Epithelial cell of prostate (primary cell): ENCODE data around the gene AMPD2.

ENCODE experiments used
- DNase-seq: peaks from one replicate; pipeline ENCODE4 v3.0.0-alpha.2; 2011; ENCODE audit warnings: low read depth, low spot score
- H3K27ac ChIP-seq: fragments of 450-650 bp; 2 replicates; pipeline ENCODE4 v1.5.1; 2017; ENCODE audit warnings: mild to moderate bottlenecking

AMPD2 gene

GRCh38 chr1:109615879-109616278 is 3.8 kb upstream of the AMPD2 start:
- DNase-seq = no peak
- no peak overlapping the region for H3K27ac ChIP-seq

DNA sequence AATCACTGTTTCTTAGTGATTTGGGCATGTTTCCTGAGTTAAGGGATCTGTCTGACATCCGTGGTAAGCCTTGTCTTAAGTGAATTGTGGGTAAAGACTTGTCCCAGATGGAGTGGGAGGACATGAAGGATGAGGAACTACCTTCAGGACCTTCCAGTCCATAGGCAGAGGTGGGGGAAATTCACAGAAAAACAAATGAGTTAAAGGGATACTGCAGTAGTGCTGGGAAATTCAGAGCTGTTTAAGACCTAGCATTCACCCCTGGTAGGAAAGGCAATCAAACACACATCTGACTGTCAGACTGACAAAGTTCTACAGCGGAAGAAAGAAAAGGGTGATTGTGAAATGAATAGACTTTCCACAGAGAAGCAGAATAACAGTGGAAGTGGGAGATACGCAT is 3.2 kb upstream of the AMPD2 start:
- DNase-seq = no peak
- no peak overlapping the region for H3K27ac ChIP-seq

- peak overlapping the region; percentile 44 for H3K27ac ChIP-seq
- DNase-seq = peak; percentile 52
Observed at GRCh38 chr1:109617291-109617801, 2.3 kb upstream of the AMPD2 start.

GRCh38 chr1:109618661-109619575 is 719 bp upstream of the AMPD2 start:
- no peak for DNase-seq
- H3K27ac ChIP-seq = peak overlapping the region; percentile 65

GRCh38 chr1:109620401-109620791 is 759 bp downstream of the AMPD2 start:
- H3K27ac ChIP-seq = peak overlapping the region; percentile 65
- DNase-seq = no peak

GRCh38 chr1:109620841-109621286 is 1.2 kb downstream of the AMPD2 start:
- DNase-seq = no peak

DNA sequence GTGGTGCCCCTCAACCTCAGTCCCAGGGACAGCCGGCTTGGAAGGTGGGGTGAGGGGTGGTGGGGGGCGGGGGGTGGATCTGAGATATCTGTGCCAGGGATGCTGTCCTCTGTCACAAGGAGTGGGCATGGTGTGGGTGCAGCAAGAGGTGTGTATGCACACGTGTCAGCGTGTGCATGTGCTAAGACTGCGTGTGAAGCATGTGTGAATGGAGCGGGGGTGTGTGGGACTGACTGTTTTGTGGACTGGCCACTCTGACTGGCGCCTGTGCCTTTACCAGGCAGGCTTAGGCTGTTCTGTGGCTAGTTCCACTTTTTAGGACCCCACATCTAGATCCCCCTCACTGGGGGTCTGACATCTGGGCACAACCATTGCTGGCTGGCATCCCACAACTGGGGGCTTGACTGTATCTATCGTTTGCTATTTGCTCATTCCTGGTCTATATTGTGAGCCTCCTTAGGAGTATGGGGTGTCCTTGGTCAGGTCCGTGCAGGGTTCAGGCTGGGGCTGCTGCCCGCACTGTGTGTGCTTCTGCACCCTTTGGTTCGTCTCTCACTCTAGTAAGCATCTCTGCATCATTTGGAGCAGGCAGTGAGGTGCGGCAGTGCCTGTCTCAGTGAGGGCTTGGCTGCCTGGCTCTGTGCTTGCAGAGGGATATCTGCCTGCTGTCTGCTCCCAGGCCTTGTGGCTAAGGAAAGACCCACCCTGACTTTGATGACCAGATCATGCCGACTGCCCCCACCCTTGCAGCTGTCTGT is 1.9 kb downstream of the AMPD2 start:
- H3K27ac ChIP-seq = no peak overlapping the region
- DNase-seq = no peak

More at GRCh38 chr1:109620841-109621286, 1.2 kb downstream of the AMPD2 start:
- peak overlapping the region; percentile 65 for H3K27ac ChIP-seq

GRCh38 chr1:109622137-109622892 is 2.7 kb downstream of the AMPD2 start:
- H3K27ac ChIP-seq = no peak overlapping the region

GRCh38 chr1:109622895-109623294 is 3.3 kb downstream of the AMPD2 start:
- H3K27ac ChIP-seq = no peak overlapping the region
- DNase-seq = no peak

More at GRCh38 chr1:109622137-109622892, 2.7 kb downstream of the AMPD2 start:
- DNase-seq = no peak

DNA sequence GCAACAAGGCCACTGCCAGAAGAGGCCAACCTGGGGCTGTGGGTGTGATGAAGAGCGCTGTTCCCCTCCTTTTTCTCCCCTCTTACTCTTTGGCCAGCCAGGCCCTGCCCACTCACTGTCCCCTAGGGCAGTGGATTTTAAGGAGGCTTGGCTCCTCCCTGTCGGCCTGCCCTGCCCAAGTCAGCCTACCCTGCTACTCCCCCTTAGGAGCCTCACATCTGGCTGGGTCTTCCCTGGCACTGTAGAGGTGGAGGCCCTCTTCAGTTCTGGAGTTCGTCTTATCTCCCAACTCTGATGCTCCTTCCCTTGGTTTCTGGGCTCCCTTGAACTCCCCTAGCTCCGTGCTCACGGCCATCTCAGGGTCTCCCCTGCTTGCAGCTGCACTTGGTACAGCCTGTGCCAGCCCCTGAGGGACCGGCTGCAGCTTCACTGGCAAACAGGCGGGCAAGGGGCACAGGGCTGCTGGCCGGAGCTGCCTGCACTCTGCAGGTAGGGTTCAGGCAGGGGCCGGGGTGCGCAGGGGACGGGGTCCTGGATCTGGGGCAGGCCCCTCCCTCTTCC is 4.0 kb downstream of the AMPD2 start:
- no peak overlapping the region for H3K27ac ChIP-seq
- no peak for DNase-seq

DNA sequence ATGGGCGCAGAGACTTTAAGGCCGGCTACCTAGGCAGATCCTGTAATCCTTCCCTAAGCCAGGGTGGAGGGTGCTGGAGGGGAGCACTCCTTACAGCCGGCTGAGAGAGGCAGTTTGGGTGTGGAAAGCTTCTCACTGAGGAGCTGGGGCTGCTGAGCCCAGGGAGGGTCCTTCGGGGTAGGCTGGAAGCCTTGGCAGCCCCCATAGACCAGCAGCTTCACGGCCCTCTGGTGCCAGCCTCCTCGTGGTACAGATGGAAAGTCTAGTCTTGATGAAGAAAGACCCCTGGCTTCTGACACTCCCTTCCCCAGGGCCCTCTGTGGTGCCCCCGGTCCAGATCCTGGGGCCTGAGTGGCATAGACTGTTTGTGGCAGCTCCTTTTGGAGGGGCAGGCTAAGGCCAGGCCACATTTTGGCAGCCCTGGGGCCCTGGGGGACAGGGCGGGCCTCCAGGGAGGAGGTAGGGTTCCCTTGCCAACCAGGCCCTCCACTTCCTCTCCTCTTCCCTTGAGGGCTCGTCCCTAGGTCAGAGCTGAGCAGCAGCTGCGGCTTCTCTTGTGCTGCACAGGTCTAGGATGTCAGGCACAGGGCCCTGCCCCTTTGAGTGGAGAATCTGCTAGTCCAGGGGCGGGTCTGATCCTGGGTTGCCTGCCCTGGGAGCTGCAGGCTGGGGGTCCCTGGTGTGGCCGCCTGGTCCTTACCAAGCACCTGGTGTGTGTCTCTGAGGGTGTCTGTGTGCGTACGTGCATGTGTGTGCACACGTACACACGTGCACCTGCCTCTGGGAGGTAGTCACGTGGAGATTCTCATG is 4.8 kb downstream of the AMPD2 start:
- no peak for DNase-seq
- H3K27ac ChIP-seq = no peak overlapping the region

DNA sequence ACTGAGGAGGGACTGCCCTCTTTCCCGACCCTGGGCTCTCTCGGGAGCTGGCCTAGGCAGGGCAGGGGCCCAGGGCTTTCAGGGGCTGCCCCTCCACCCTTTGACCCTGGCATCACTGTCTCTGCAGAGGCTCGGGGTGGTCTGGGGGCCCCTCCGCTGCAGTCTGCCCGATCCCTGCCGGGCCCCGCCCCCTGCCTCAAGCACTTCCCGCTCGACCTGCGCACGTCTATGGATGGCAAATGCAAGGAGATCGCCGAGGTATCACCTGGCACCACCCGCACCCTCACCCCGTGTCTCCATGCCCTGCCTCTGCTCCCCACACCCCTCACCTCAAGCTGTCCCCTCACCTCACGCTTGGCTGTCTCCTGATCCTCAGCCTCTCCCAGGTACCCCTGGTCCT is 5.5 kb downstream of the AMPD2 start:
- DNase-seq = no peak
- no peak overlapping the region for H3K27ac ChIP-seq

- no peak for DNase-seq
- H3K27ac ChIP-seq = no peak overlapping the region
Observed at GRCh38 chr1:109625601-109626560, 6.2 kb downstream of the AMPD2 start.

DNA sequence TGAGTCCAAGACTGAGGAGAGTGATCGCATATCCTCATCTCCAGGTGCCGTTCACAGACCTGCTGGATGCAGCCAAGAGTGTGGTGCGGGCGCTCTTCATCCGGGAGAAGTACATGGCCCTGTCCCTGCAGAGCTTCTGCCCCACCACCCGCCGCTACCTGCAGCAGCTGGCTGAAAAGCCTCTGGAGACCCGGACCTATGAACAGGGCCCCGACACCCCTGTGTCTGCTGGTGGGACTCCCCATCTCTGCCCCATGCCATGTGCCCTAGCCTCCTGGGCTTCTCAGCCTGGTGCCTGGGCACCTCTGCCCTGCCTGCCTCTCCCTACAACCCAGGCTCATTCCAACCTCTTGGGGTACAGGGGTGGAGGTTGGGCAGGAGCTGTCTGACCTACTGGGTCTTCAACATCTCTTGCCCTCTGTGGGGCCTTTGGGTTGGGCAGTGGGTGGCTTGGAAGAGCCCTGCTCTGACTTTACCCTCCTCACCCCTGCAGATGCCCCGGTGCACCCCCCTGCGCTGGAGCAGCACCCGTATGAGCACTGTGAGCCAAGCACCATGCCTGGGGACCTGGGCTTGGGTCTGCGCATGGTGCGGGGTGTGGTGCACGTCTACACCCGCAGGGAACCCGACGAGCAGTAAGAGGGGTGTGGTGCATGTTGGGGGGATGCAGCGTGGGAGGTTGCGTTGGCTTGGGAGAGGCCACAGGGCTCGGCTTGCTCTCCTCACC is 7.2 kb downstream of the AMPD2 start:
- H3K27ac ChIP-seq = no peak overlapping the region
- DNase-seq = no peak

- H3K27ac ChIP-seq = no peak overlapping the region
- no peak for DNase-seq
Observed at GRCh38 chr1:109627692-109628399, 8.2 kb downstream of the AMPD2 start.

GRCh38 chr1:109628540-109629321 is 9.1 kb downstream of the AMPD2 start:
- DNase-seq = no peak
- no peak overlapping the region for H3K27ac ChIP-seq
